Activated naive CD8-positive, alpha-beta T cell treated with anti-CD3 and anti-CD28 coated beads, Interleukin-2, amount 50 U/mL, for 16 hours (primary cell): ENCODE data around the gene EIF2S2.

ENCODE experiments used
- DNase-seq: peaks from one replicate; pipeline ENCODE4 v3.0.0-alpha.2; 2020; ENCODE audit warnings: low read depth, low spot score

Gene EIF2S2

GRCh38 chr20:34089655-34090345, 22.2 kb downstream of the EIF2S2 start:
- no peak for DNase-seq

- DNase-seq: no peak
Observed at GRCh38 chr20:34089175-34089479, 22.9 kb downstream of the EIF2S2 start.

- no peak for DNase-seq
Observed at GRCh38 chr20:34088305-34089174, 23.5 kb downstream of the EIF2S2 start.

GRCh38 chr20:34085544-34086040, 26.5 kb downstream of the EIF2S2 start:
- DNase-seq: no peak

- DNase-seq: no peak
Observed at GRCh38 chr20:34084227-34084923, 27.7 kb downstream of the EIF2S2 start.

GRCh38 chr20:34083781-34084180, 28.3 kb downstream of the EIF2S2 start:
- DNase-seq: no peak

GRCh38 chr20:34083137-34083536, 28.9 kb downstream of the EIF2S2 start:
- no peak for DNase-seq

- DNase-seq: no peak
Observed at GRCh38 chr20:34082232-34082887, 29.7 kb downstream of the EIF2S2 start.

GRCh38 chr20:34079818-34080217, 32.2 kb downstream of the EIF2S2 start:
- DNase-seq: no peak

- no peak for DNase-seq
Observed at GRCh38 chr20:34078540-34078939, 33.5 kb downstream of the EIF2S2 start.

- no peak for DNase-seq
Observed at GRCh38 chr20:34076952-34077351, 35.1 kb downstream of the EIF2S2 start.

- DNase-seq: no peak
Observed at GRCh38 chr20:34075647-34076046, 36.4 kb downstream of the EIF2S2 start.

GRCh38 chr20:34074101-34074760, 37.8 kb downstream of the EIF2S2 start:
- no peak for DNase-seq

- DNase-seq: no peak
Observed at GRCh38 chr20:34072778-34073177, 39.3 kb downstream of the EIF2S2 start.

GRCh38 chr20:34072076-34072475, 40.0 kb downstream of the EIF2S2 start:
- no peak for DNase-seq

GRCh38 chr20:34070859-34071258, 41.2 kb downstream of the EIF2S2 start:
- no peak for DNase-seq

GRCh38 chr20:34070079-34070439, 42.0 kb downstream of the EIF2S2 start:
- DNase-seq: no peak

- no peak for DNase-seq
Observed at GRCh38 chr20:34069341-34070078, 42.5 kb downstream of the EIF2S2 start.

- DNase-seq: no peak
Observed at GRCh38 chr20:34068001-34068400, 44.0 kb downstream of the EIF2S2 start.

- DNase-seq: no peak
Observed at GRCh38 chr20:34066476-34067090, 45.5 kb downstream of the EIF2S2 start.
